Cardiac fibroblast (primary cell): ENCODE measurements around the gene TMEM98.

ENCODE experiments used
- DNase-seq, 2 donors: peaks; one replicate each; pipeline versions ENCODE4 v3.0.0 to v3.0.0-alpha.2; 2010; ENCODE audit warnings: low read depth in 2 of 2
- H3K4me3 ChIP-seq, 2 donors: replicated peaks in 1 of 2; 1 replicate in 1 of 2; 2 replicates in 1 of 2; pipeline ENCODE4 v1.5.1; 2011; ENCODE audit warnings: low read depth in 2 of 2, low read length in 2 of 2, mild to moderate bottlenecking in 2 of 2, moderate library complexity in 1 of 2
- TF ChIP-seq, protein P1 (sequence below): IDR thresholded peaks from one replicate; pipeline ENCODE4 v1.5.1; 2011; ENCODE audit warnings: low read depth, mild to moderate bottlenecking, low read length, inconsistent platforms

TMEM98 gene

DNA sequence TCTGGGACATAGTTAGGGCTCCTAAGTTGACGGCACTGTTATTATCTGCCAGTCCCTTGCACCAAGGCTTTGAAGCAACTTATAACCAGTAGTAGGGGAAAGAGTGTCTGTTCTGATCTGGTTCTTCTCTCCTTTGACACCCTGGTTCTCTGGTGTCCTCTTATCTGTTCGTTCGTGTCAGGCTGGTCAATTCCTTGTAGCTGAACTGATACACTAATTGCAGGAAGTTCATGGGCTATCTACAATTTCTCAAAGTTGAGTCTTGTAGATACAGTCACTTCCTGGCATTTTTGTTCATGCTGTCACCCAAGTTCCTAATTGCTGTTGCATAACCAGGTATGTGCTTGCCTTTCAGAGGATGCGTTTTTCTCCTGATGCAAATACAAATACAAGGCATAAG, 33.7 kb upstream of the TMEM98 start:
- peak in 1 of 2 donors; percentile 9 for DNase-seq
- TF ChIP-seq, protein P1, sequence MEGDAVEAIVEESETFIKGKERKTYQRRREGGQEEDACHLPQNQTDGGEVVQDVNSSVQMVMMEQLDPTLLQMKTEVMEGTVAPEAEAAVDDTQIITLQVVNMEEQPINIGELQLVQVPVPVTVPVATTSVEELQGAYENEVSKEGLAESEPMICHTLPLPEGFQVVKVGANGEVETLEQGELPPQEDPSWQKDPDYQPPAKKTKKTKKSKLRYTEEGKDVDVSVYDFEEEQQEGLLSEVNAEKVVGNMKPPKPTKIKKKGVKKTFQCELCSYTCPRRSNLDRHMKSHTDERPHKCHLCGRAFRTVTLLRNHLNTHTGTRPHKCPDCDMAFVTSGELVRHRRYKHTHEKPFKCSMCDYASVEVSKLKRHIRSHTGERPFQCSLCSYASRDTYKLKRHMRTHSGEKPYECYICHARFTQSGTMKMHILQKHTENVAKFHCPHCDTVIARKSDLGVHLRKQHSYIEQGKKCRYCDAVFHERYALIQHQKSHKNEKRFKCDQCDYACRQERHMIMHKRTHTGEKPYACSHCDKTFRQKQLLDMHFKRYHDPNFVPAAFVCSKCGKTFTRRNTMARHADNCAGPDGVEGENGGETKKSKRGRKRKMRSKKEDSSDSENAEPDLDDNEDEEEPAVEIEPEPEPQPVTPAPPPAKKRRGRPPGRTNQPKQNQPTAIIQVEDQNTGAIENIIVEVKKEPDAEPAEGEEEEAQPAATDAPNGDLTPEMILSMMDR, result no peak
- H3K4me3 ChIP-seq, result no peak overlapping the region

GRCh38 chr17:32896647-32897258, 31.2 kb upstream of the TMEM98 start:
- H3K4me3 ChIP-seq, result no peak overlapping the region
- no peak for DNase-seq
- TF ChIP-seq, protein P1, result no peak

DNA sequence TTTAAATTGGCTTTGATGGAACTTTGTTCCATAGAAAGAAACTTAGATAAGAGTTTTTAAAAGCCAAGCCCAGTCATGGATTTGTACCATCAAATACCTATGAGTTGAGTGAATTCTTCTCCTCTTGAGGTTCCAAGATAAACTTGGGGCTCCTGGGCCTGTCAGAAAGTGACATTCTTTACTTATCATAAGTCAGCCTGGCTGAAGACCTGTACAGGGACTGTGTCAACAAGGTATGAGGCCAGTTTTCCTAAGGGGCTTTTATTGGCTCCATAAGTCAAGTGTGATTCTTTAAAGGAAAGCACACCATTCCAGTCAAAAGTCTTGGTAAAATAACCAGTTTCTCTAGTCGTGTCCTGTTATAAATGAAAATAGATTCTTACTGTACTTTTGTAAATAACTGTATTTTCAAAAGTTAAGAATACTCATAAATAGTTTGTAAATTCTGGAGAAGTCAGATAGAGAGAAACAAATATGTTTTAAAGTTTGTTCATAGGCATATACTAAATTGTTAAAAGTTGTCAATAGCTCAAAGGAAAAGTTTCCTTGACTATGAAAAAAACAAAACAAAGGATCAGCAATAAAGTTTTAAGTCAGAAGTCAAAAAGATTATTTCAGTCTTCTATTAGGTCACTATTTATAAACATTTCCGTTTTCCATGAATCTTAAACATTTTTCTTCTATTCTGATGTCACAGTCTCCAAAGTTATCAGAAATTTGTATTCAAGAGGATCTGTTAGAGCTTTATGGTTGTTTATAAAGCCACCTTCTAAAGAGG, 28.5 kb upstream of the TMEM98 start:
- TF ChIP-seq, protein P1, result no peak
- no peak for DNase-seq
- H3K4me3 ChIP-seq, result no peak overlapping the region

DNA sequence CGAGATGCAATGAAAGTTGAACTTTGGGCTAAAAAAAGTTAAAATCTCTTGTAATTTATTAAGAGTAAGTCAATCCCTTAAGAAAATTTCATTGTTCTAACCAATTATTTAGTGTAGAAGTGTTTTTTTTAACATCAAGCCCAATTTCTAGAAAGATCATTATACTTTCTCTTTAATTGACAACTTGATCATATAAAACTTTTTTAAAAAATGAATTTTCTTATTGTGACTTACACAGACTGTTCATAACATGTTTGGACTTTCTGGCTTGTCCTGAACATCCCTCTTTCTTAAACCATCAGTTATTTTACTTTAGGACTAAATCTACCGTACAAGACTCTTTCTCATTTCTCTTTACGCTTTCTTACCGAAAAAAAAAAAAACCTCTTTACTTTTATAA, 26.2 kb upstream of the TMEM98 start:
- TF ChIP-seq, protein P1, result no peak
- H3K4me3 ChIP-seq, result no peak overlapping the region
- no peak for DNase-seq

- H3K4me3 ChIP-seq, result no peak overlapping the region
- TF ChIP-seq, protein P1, result no peak
- DNase-seq, result no peak
Measured at GRCh38 chr17:32903774-32904673, 23.9 kb upstream of the TMEM98 start.

DNA sequence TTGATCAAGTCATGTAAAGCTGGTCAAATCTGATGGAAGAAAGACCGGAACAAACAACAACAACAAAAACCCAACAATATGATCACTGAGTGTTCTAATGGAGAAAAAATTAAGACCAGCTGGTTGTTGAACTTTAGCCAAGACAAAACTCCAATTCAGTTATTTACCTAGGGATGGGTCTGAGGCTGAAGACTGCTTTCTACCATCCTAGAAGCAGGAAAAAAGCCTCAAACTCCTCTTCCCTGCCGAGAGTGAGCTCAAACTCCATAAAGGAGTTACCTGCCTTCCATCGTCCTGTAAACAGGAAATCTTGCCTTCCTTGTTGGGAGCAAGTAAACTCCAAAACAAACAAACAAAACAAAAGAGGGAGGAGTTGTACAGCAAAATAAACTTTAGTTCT, 23.1 kb upstream of the TMEM98 start:
- TF ChIP-seq, protein P1, result no peak
- H3K4me3 ChIP-seq, result no peak overlapping the region
- no peak for DNase-seq
